Heart left ventricle (tissue), 16 donors: Measurements from ENCODE around the gene IQCH. TPM values are rescaled to one million over a fixed set of nuclear protein-coding genes. Genes with fewer than 3 reads are reported as not detected.

ENCODE experiments used
- ATAC-seq, 4 donors: fragments of 200-7000 bp; cut with Tn5 transposase; one replicate each; pipeline ENCODE4 v1.9.1; 2020 to 2022; ENCODE audit warnings: moderate library complexity in 4 of 4, mild to moderate bottlenecking in 3 of 4, moderate number of reproducible peaks in 1 of 4
- DNase-seq, 5 donors: peaks; one replicate each; pipeline ENCODE4 v3.0.0-alpha.2; 2020
- H3K27ac ChIP-seq, 12 donors: fragments of 200-600 bp; sonication (generic) in 4 of 12; one replicate each; pipeline versions ENCODE4 v1.5.0 to v1.8.0; 2016 to 2022; ENCODE audit warnings: mild to moderate bottlenecking in 2 of 12
- H3K27me3 ChIP-seq, 9 donors: fragments of 200-600 bp; sonication (generic) in 2 of 9; one replicate each; pipeline versions ENCODE4 v1.5.1 to v1.8.0; 2016 to 2022; ENCODE audit warnings: mild to moderate bottlenecking in 3 of 9
- H3K36me3 ChIP-seq, 9 donors: fragments of 200-600 bp; sonication (generic) in 2 of 9; one replicate each; pipeline versions ENCODE4 v1.5.0 to v1.8.0; 2018 to 2022; ENCODE audit warnings: mild to moderate bottlenecking in 2 of 9
- H3K4me1 ChIP-seq, 12 donors: fragments of 200-600 bp; sonication (generic) in 4 of 12; one replicate each; pipeline versions ENCODE4 v1.5.0 to v1.8.0; 2016 to 2022; ENCODE audit warnings: mild to moderate bottlenecking in 3 of 12
- H3K4me3 ChIP-seq, 12 donors: fragments of 200-600 bp; sonication (generic) in 4 of 12; one replicate each; pipeline versions ENCODE4 v1.5.0 to v1.8.0; 2017 to 2022; ENCODE audit warnings: mild to moderate bottlenecking in 9 of 12, moderate library complexity in 4 of 12
- H3K9me3 ChIP-seq, 12 donors: fragments of 200-600 bp; sonication (generic) in 4 of 12; one replicate each; pipeline versions ENCODE4 v1.5.0 to v1.8.0; 2016 to 2022; ENCODE audit warnings: mild to moderate bottlenecking in 1 of 12
- CTCF ChIP-seq, 12 donors: fragments of 200-600 bp; sonication (generic) in 4 of 12; IDR thresholded peaks; one replicate each; pipeline versions ENCODE4 v1.5.0 to v1.8.0; 2018 to 2022; ENCODE audit warnings: antibody characterized with exemption in 12 of 12, mild to moderate bottlenecking in 5 of 12
- POLR2A ChIP-seq, 2 donors: fragments of 450-650 bp; IDR thresholded peaks; one replicate each; pipeline ENCODE4 v1.6.1; 2017; ENCODE audit warnings: antibody characterized with exemption in 2 of 2, mild to moderate bottlenecking in 2 of 2, moderate library complexity in 2 of 2
- WGBS, 4 donors: extraction: QIAGEN DNeasy Blood & Tissue Kit in 2 of 4; methylation state at CpG; one replicate each; pipeline versions ENCODE4 v1.1.5 to v1.1.7; 2013 to 2018; 5-methylcytosine and 5-hydroxymethylcytosine counted together
- intact Hi-C, 10 donors: fragments of 100-400 bp; cut with DNase I; formaldehyde crosslinking; loops; one replicate each; pipeline versions ENCODE4 v1.11.1 to v1.14.2; 2022
- polyA plus RNA-seq, 2 donors: library from polyadenylated mRNA; stranded (reverse); fragments of 200-250 nt; gene quantifications; one replicate each; pipeline ENCODE4 v1.2.3, GENCODE V29; 2013
- total RNA-seq, 9 donors: library from RNA; depleted of rRNA in 2 of 9; stranded (reverse); fragments of >200 nt in 2 of 9; fragmentation: NEBNext Ultra II Directional in 3 of 9; extraction: Animal tissue kit (Norgen Biotek cat#: 25700) in 3 of 9; gene quantifications; one replicate each; pipeline versions ENCODE4 v1.1.0 to v1.2.4, GENCODE V29; 2016 to 2023
- donor health status: ischemic (EF 13 %, LVEDD 7.1; RV severe dilation, severe dysfunction).
- donor health status: healthy with polysubstance abuse.
- donor health status: DM: no; HTN: yes; CAD: no.
- donor health status: DM: no; HTN: no; CAD: no.
- donor health status: ischemic (EF 25% LVEDD 6.9; RV normal size, moderate dysfunction).
- donor health status: ischemic (EF 25% LVEDD 5.7; RV mildly dilated, moderate dysfunction).
- donor health status: healthy.
- donor health status: DM: yes; HTN: yes; CAD: no.
- donor health status: ischemic (EF 35%, LVEDD 5.7; RV mildly dilated, moderate dysfunction).
- donor health status: nonischemic (EF 11% LVEDD 7.7; RV severe dilation, severe dysfunction).
- donor health status: DM: yes; HTN: yes; CAD: no.
- donor health status: PGD.
- donor health status: ischemic (EF 29% LVEDD 5.4; RV normal size, mild dysfunction).
- donor health status: nonischemic (EF 23%, LVEDD 6.1; RV moderate dilation, normal function).

Gene IQCH
- total and polyA plus RNA-seq, 11 donors: 0.11 to 3.3 (median 1.4) TPM

GRCh38 chr15:67506775-67507747, 252.5 kb downstream of the IQCH start:
- intact Hi-C loops: no loop called here
- H3K4me1 ChIP-seq: peaks cover 0 to 6% (median 0%) of the 10 kb centered on the region in 12 donors
- TF ChIP-seq CTCF (IDR thresholded peaks at IDR 0.05) (no peak), POLR2A (IDR thresholded peaks at IDR 0.05) (no peak)
- no peaks in the 10 kb centered on the region for H3K27me3 ChIP-seq
- H3K9me3 ChIP-seq: no peaks in the 10 kb centered on the region
- H3K4me3 ChIP-seq: no peak overlapping the region
- DNase-seq (no peak), ATAC-seq (no peak)
- whole genome bisulfite sequencing, 4 donors: 92 to 95% (median 93%) methylated on average over 11 of the region's 11 CpGs
- no peak overlapping the region for H3K27ac ChIP-seq
- peaks cover 0 to 32% (median 2%) of the 10 kb centered on the region in 9 donors for H3K36me3 ChIP-seq

- ATAC-seq: no peak
- H3K36me3 ChIP-seq: peaks cover 0 to 44% (median 9%) of the 10 kb centered on the region in 9 donors
- no peaks in the 10 kb centered on the region for H3K9me3 ChIP-seq
- no peak overlapping the region for H3K4me3 ChIP-seq
- no peak for TF ChIP-seq CTCF (IDR thresholded peaks at IDR 0.05)
- 89 to 98% (median 94%) methylated on average over 3 of the region's 3 CpGs for WGBS, 4 donors
- H3K27ac ChIP-seq: no peak overlapping the region
- H3K4me1 ChIP-seq: peaks cover 0 to 6% (median 0%) of the 10 kb centered on the region in 12 donors
- intact Hi-C loops: no loop called here
- no peaks in the 10 kb centered on the region for H3K27me3 ChIP-seq
- DNase-seq: no peak
Measured at GRCh38 chr15:67508407-67508806, 253.8 kb downstream of the IQCH start.

- 89 to 96% (median 96%) methylated on average over 4 of the region's 4 CpGs for WGBS, 4 donors
- intact Hi-C loops: loop anchor here in 1 of 10 donors (10.0 kb wide), 1 partner anchor 325 kb away; no protein-coding TSS in a partner anchor
- no peak overlapping the region for H3K4me3 ChIP-seq
- TF ChIP-seq CTCF (IDR thresholded peaks at IDR 0.05): no peak
- TF ChIP-seq POLR2A (IDR thresholded peaks at IDR 0.05): no peak
- ATAC-seq (no peak), DNase-seq (no peak)
- no peaks in the 10 kb centered on the region for H3K27me3 ChIP-seq
- H3K27ac ChIP-seq: no peak overlapping the region
- H3K9me3 ChIP-seq: no peaks in the 10 kb centered on the region
- peaks cover 0 to 6% (median 0%) of the 10 kb centered on the region in 12 donors for H3K4me1 ChIP-seq
- H3K36me3 ChIP-seq: peaks cover 0 to 59% (median 20%) of the 10 kb centered on the region in 9 donors
Measured at GRCh38 chr15:67509918-67510317, 255.3 kb downstream of the IQCH start.

GRCh38 chr15:67510597-67511190, 256.1 kb downstream of the IQCH start:
- Histone ChIP-seq H3K4me3 (no peak overlapping the region), H3K4me1 (peaks cover 0 to 6% (median 0%) of the 10 kb centered on the region in 12 donors), H3K27ac (no peak overlapping the region), H3K9me3 (no peaks in the 10 kb centered on the region), H3K36me3 (peaks cover 0 to 67% (median 24%) of the 10 kb centered on the region in 9 donors), H3K27me3 (no peaks in the 10 kb centered on the region)
- 93 to 96% (median 95%) methylated on average over 7 of the region's 7 CpGs for WGBS, 4 donors
- intact Hi-C loops: loop anchor here in 1 of 10 donors (10.0 kb wide), 1 partner anchor 324 kb away; no protein-coding TSS in a partner anchor
- no peak for TF ChIP-seq CTCF (IDR thresholded peaks at IDR 0.05)
- no peak for TF ChIP-seq POLR2A (IDR thresholded peaks at IDR 0.05)
- ATAC-seq (no peak), DNase-seq (no peak)
